Caco-2 (cell line): ENCODE data around the gene PRKCSH. TPM values are rescaled to one million over a fixed set of nuclear protein-coding genes. Genes with fewer than 3 reads are reported as not detected.
"Not testable (repeated sequence)": the region's sequence is repeated elsewhere in the genome, so short reads cannot be mapped to it uniquely, and the experiment has no call there.

Source experiments
- BruUV-seq: library from RNA; stranded (reverse); fragments of 400-500 nt; replicated peaks from 2 replicates; lab custom pipeline; 2021; lab: Mats Ljungman, UMichigan
- CTCF ChIA-PET: fragments of 300-600 bp; sonication (Branson Sonifier 250); formaldehyde crosslinking; loops from one replicate; lab custom pipeline; 2022; ENCODE audit warnings: antibody characterized with exemption; lab: Charles Lee
- POLR2A ChIA-PET: fragments of 300-600 bp; sonication (Branson Sonifier 250); formaldehyde crosslinking; loops from one replicate; lab custom pipeline; 2022; ENCODE audit warnings: antibody characterized with exemption; lab: Charles Lee
- DNase-seq, 2 experiments: peaks; one replicate each; pipeline versions ENCODE4 v3.0.0 to v3.0.0-alpha.2; 2020 to 2022
- H3K27me3 ChIP-seq: replicated peaks from 2 replicates; pipeline ENCODE4 v1.6.0; 2011; ENCODE audit warnings: low read length; ENCODE audit not compliant: control insufficient read depth, insufficient read depth
- H3K36me3 ChIP-seq: 2 replicates; pipeline ENCODE4 v1.5.1; 2011; ENCODE audit warnings: low read length; ENCODE audit not compliant: control insufficient read depth, insufficient read depth
- H3K4me1 ChIP-seq: fragments of 250-450 bp; sonication (Bioruptor Pico); 2 replicates; pipeline ENCODE4 v1.5.1; 2020; ENCODE audit warnings: mild to moderate bottlenecking
- H3K4me3 ChIP-seq: 2 replicates; pipeline ENCODE4 v1.5.1; 2011; ENCODE audit warnings: low read depth, mild to moderate bottlenecking, control low read depth, low read length
- H3K9me3 ChIP-seq: fragments of 250-450 bp; sonication (Bioruptor Pico); 2 replicates; pipeline ENCODE4 v1.5.1; 2020; ENCODE audit warnings: mild to moderate bottlenecking, moderate library complexity
- H3K27ac Mint-ChIP-seq: one replicate; pipeline ENCODE4 v1.8.0; 2022; ENCODE audit warnings: mixed read lengths; ENCODE audit not compliant: unreplicated experiment
- H3K27me3 Mint-ChIP-seq: one replicate; pipeline ENCODE4 v1.8.0; 2022; ENCODE audit warnings: mixed read lengths; ENCODE audit not compliant: insufficient read depth, unreplicated experiment
- H3K36me3 Mint-ChIP-seq: one replicate; pipeline ENCODE4 v1.8.0; 2022; ENCODE audit warnings: mild to moderate bottlenecking, mixed read lengths; ENCODE audit not compliant: insufficient read depth, unreplicated experiment
- H3K4me1 Mint-ChIP-seq: one replicate; pipeline ENCODE4 v1.8.0; 2022; ENCODE audit warnings: low read depth, mixed read lengths; ENCODE audit not compliant: unreplicated experiment
- H3K4me3 Mint-ChIP-seq: one replicate; pipeline ENCODE4 v1.8.0; 2022; ENCODE audit warnings: mild to moderate bottlenecking, moderate library complexity, mixed read lengths; ENCODE audit not compliant: unreplicated experiment
- H3K9me3 Mint-ChIP-seq: one replicate; pipeline ENCODE4 v1.8.0; 2022; ENCODE audit warnings: mixed read lengths; ENCODE audit not compliant: unreplicated experiment
- CTCF ChIP-seq, 2 experiments: fragments of 200-600 bp in 1 of 2; IDR thresholded peaks; 1 replicate in 1 of 2; 2 replicates in 1 of 2; pipeline versions ENCODE4 v1.5.1 to v1.8.0; 2011 to 2022; ENCODE audit warnings: antibody characterized with exemption in 1 of 2, control low read depth in 1 of 2, inconsistent platforms in 1 of 2, low read depth in 1 of 2, low read length in 1 of 2, mild to moderate bottlenecking in 1 of 2, moderate library complexity in 1 of 2; ENCODE audit not compliant: insufficient read depth in 1 of 2, severe bottlenecking in 1 of 2, unreplicated experiment in 1 of 2
- intact Hi-C: fragments of 100-400 bp; cut with micrococcal nuclease; formaldehyde crosslinking; loops from one replicate; pipeline ENCODE4 v1.10.0; 2022; ENCODE audit not compliant: unreplicated experiment
- total RNA-seq: library from RNA; stranded (reverse); gene quantifications from 2 replicates; pipeline ENCODE4 v1.2.3, GENCODE V29; 2022

Gene PRKCSH
- total RNA-seq, 1 experiment from 2014 or later = 456 TPM

GRCh38 chr19:11404588-11405222 lies 30.7 kb upstream of the PRKCSH start:
- DNase-seq = no peak
- H3K4me1 Mint-ChIP-seq = no peaks in the 10 kb centered on the region
- Histone ChIP-seq H3K4me3 (no peak overlapping the region), H3K4me1 (no peaks in the 10 kb centered on the region), H3K27me3 (no peaks in the 10 kb centered on the region), H3K36me3 (no peaks in the 10 kb centered on the region; the same call in 1 of the 2 replicates), H3K9me3 (no peaks in the 10 kb centered on the region)
- H3K27ac Mint-ChIP-seq = no peak overlapping the region
- no peak overlapping the region for H3K4me3 Mint-ChIP-seq
- intact Hi-C loops = no loop called here
- no TSS peak for BruUV-seq
- no peaks in the 10 kb centered on the region for H3K27me3 Mint-ChIP-seq
- TF ChIP-seq CTCF (IDR thresholded peaks at IDR 0.05; ENCODE audit: insufficient read depth in 1 of 2, low read depth in 1 of 2, low read length in 1 of 2, severe bottlenecking in 1 of 2, unreplicated experiment in 1 of 2) = no peak
- ChIA-PET POLR2A (interaction anchor here (1.0 kb wide), 1 partner anchor 24 kb away, joined by 5 read pairs; no protein-coding TSS in a partner anchor), CTCF (no interaction called here)
- H3K36me3 Mint-ChIP-seq = peaks cover 13% of the 10 kb centered on the region
- H3K9me3 Mint-ChIP-seq = no peaks in the 10 kb centered on the region

GRCh38 chr19:11405846-11406643 lies 29.4 kb upstream of the PRKCSH start:
- POLR2A ChIA-PET = interaction anchor here (1.0 kb wide), 1 partner anchor 25 kb away, joined by 5 read pairs; no protein-coding TSS in a partner anchor
- no peak for TF ChIP-seq CTCF (IDR thresholded peaks at IDR 0.05; ENCODE audit: insufficient read depth in 1 of 2, low read depth in 1 of 2, low read length in 1 of 2, severe bottlenecking in 1 of 2, unreplicated experiment in 1 of 2)
- no TSS peak for BruUV-seq

GRCh38 chr19:11406703-11407236 lies 28.7 kb upstream of the PRKCSH start:
- H3K36me3 ChIP-seq, H3K4me1 ChIP-seq, H3K4me1 Mint-ChIP-seq, POLR2A ChIA-PET, H3K9me3 Mint-ChIP-seq, H3K27me3 ChIP-seq, intact Hi-C loops, DNase-seq, H3K27me3 Mint-ChIP-seq, H3K27ac Mint-ChIP-seq, BruUV-seq, H3K9me3 ChIP-seq, H3K4me3 Mint-ChIP-seq, H3K4me3 ChIP-seq: not testable (repeated sequence)
- CTCF ChIA-PET = interaction anchor here (0.6 to 1.4 kb wide), 3 partner anchors 20 to 32 kb away, joined by 3 to 6 read pairs (median 3); no protein-coding TSS in a partner anchor
- H3K36me3 Mint-ChIP-seq = peaks cover 12% of the 10 kb centered on the region

More at GRCh38 chr19:11405846-11406643, 29.4 kb upstream of the PRKCSH start:
- CTCF ChIA-PET = interaction anchor here (1.4 kb wide), 1 partner anchor 31 kb away, joined by 3 read pairs; no protein-coding TSS in a partner anchor
- Mint-ChIP-seq H3K27ac (no peak overlapping the region), H3K4me3 (no peak overlapping the region), H3K9me3 (no peaks in the 10 kb centered on the region), H3K4me1 (no peaks in the 10 kb centered on the region), H3K27me3 (no peaks in the 10 kb centered on the region), H3K36me3 (peaks cover 14% of the 10 kb centered on the region)
- no peaks in the 10 kb centered on the region for H3K27me3 ChIP-seq
- H3K36me3 ChIP-seq = no peaks in the 10 kb centered on the region; the same call in 1 of the 2 replicates
- H3K4me3 ChIP-seq = no peak overlapping the region
- DNase-seq = no peak
- intact Hi-C loops = no loop called here
- H3K9me3 ChIP-seq = no peaks in the 10 kb centered on the region
- no peaks in the 10 kb centered on the region for H3K4me1 ChIP-seq
